Stimulated activated CD8-positive, alpha-beta memory T cell treated with anti-CD3 and anti-CD28 coated beads, Interleukin-12 subunit alpha, Interleukin-12 subunit beta, amount 100 ng/mL, for 1 hour (primary cell): ENCODE results near the gene AXL.

ENCODE experiments used
- DNase-seq: peaks from one replicate; pipeline ENCODE4 v3.0.0-alpha.2; 2020; ENCODE audit warnings: low read depth

The AXL gene

DNA sequence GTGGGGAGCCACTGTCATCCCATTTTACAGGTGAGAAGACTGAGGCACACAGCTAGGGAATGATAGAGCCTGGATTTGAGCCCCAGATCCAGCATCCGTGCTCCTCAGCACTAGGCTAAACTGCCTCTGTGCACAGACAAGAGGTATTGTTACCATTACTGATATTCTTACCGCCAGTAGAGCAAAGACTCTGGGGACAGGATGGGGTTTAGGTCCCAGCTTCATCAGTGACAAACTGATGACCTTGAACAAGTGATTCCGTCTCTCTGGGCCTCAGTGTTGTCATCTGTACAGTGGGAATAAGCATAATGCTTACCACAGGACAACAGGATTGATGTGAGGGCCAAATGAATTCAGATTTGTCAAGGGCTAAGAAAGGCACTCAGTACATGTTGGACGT lies 16.5 kb downstream of the AXL start:
- DNase-seq, result no peak

DNA sequence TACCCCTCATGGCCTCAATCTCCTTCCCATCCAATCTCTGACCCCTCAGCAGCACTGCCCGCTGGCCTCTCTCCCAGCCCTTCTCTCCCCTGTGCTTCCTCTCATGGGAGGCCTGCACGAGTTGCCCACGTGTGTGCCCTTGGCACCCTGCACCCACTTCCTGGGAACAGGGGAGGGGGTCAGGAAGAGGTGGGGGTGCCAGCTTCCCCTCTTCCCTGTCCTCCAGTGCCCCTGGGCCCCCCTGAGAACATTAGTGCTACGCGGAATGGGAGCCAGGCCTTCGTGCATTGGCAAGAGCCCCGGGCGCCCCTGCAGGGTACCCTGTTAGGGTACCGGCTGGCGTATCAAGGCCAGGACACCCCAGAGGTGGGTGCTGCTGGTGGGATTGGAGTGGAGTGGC lies 19.2 kb downstream of the AXL start:
- no peak for DNase-seq

DNA sequence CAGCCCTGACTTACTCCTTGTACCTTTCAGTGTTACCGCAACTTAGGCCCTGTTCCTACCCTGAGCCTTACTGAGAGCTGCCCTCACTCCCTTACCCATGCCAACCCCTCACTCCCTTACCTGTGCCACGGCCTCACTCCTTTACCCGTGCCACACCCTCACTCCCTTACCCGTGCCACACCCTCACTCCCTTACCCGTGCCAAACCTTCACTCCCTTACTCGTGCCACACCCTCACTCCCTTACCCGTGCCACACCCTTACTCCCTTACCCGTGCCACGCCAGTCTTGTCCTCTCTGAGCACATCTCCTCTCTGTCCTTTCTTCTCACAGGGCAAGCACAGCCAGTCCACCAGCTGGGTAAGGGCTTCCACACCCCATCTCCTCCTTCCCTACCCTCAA lies 20.3 kb downstream of the AXL start:
- DNase-seq, result no peak

DNA sequence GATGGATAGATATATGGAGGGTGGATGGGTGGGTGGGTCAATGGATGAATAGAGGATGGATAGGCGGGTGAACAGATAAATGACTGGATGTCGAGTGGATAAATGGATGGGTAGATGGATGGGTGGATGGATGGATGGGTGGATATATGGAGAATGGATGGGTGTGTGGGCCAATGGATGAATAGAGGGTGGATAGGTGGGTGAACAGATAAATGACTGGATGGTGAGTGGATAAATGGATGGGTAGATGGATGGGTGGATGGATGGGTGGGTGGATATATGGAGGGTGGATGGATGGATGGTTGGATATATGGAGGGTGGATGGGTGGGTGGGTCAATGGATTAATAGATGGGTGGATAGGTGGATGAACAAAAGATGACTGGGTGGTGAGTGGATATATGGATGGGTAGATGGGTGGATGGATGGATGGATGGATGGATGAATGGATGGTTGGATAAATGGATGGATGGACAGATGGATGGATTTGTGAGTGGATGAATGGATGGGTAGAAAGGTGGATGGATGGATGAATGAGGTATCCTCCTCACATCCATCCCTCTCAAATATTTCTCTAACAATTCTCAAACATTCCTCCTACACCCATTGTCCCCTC lies 21.0 kb downstream of the AXL start:
- DNase-seq, result no peak

DNA sequence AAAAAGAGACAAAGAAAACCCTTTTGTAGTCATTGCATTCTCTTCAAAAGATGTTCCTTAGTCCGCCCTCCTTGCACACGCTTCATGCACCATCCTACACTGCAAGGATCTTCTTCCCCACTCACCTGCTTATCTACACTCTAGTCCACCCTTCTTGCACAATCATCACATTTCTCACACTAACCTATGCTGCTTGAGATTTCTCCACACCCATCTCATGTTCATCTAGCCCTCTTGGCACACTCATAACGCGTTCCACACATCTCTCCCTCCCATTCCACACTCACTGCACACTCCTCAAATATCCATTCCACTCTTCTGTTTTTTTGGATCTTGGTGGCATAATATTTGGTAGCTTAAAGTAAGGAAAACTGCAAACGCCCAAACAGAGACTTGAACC lies 22.8 kb downstream of the AXL start:
- DNase-seq, result no peak

DNA sequence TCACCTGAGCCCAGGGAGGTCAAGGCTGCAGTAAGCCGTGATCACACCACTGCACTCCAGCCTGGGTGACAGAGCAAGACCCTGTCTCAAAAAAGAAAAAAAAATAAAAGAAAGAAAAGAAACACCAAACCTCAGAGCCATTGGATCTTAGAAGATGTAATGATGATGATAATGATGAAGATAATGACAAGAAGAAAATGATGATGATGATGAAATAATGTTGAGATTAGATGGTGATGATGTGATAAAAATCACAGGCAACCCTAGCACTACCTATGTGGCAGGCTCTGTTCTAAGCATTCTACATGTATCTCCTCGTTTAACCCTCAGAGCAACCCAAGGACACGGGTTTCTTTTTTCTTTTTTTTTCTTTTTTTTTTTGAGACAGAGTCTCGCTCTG lies 25.1 kb downstream of the AXL start:
- no peak for DNase-seq

DNA sequence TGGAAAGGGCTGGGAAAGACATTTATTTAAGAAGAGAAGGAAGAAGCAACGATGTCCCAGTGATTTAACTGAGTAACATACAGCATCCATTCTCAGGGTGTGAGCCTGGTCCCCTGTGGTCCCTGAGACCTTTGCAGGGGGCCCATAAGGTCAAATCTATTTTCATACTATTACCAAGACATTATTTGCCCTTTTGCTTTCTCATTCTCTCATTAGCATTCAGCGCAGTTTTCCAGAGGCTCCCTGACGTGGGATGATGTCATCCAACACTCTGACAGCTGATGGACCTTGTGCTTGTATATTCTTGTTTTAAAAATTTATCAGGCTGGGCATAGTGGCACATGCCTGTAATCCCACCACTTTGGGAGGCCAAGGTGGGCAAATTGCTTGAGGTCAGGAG lies 26.8 kb downstream of the AXL start:
- no peak for DNase-seq

DNA sequence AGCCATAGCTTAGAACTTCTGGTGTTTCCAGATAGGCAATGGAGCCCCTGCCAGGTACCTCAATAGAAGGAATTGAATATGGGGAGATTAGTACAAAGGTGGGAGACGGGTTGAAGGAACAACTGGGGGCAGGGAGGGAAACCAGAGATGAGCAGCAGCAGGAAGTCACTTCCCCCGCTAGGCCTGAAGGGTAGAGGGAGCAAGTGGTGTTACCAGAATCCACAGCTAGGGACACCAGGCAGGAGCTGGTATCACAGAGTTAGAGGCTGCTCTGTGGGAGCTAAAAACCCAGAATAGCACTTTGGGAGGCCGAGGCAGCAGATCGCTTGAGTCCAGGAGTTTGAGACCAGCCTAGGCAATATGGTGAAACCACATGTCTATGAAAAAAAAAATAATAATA lies 29.9 kb downstream of the AXL start:
- no peak for DNase-seq

DNA sequence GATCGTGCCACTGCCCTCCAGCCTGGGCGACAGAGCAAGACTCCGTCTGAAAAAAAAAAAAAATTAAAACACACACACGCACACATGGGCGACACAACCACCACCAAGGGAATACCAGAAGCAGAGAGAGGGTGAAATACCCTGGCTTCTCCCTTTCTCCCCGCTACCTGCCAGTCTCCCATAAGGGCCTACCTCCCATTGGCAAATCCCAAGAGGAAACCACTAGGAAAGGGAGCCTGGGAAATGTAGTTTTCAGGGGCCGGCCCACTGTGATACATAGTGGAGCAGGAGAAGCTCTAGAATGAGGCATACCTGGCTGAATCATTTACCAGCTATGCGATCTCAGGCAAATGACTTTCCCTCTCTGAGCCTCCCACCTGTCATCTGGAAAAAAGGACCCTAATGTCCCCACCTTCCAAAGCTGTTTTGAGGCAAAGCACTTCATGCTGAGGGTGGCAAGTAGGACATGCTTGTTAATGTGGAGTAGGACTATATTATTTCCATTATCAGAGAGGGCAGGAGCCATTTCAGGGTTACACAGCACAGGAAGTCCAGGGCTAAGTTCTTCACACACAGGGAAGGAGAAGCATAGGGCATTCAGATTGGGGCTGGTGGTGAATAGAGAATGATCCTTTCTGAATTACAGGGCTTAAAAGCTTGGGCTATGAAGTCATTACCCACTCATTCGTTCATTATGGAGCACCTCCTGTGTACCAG lies 30.8 kb downstream of the AXL start:
- DNase-seq, result no peak

DNA sequence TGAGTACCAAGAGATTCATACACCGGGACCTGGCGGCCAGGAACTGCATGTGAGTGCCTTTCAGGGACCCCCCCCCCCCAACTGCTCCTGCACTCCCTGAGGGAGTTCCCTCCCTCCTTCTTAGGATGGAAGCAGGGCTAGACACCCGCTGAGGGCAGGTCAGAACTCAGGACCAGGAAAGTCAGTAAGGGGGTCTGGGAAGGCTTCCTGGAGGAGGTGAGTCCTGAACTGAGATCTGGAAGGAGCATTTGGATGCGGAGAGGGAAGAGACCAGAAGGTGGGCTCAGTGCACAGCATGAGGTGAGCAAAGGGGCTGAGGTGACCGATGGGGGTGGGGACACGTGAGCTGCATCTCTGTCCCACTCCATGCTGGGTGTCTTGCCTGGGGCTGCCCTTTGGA lies 34.6 kb downstream of the AXL start:
- DNase-seq, result no peak

DNA sequence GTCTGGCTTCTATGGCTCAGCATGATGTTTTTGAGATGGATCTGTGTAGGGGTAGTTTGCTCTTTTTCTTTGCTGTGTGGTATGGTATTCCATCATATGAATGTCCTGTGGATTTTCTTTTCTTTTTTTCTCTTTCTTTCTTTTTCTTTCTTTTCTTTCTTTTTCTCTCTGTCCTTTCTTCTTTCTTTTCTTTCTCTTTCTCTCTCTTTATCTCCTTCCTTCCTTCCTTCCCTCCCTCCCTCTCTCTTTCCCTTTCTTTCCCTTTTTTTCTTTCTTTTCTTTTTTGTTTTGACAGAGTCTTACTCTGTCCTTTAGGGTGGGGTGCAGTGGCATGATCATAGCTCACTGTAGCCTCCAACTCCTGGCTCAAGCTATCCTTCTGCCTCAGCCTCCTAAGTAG lies 36.1 kb downstream of the AXL start:
- DNase-seq, result no peak

DNA sequence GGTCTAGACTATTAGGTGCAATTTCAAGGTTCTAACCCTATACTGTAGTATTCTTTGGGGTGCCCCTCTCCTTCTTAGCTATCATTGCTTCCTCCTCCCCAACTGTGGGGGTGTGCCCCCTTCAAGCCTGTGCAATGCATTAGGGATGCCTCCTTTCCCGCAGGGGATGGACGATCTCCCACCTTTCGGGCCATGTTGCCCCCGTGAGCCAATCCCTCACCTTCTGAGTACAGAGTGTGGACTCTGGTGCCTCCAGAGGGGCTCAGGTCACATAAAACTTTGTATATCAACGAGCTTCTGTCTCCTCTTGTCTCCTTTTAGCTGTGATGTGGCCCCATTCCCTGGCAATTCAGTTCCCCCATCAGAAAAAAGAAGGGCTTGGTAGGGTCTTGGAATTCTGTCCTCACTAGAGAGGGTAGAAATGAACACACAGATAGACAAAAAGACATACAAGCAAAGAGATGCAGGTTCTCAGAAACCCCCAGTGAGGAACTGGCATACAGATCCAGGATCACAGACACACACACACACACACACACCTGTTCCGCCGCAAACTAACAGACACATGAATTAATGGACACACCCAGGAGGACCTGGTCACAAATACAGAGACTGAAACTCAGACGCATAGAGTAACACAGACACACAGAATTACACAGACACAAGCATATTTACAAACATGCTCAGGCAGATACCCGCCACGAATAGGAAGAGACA lies 42.6 kb downstream of the AXL start:
- no peak for DNase-seq

DNA sequence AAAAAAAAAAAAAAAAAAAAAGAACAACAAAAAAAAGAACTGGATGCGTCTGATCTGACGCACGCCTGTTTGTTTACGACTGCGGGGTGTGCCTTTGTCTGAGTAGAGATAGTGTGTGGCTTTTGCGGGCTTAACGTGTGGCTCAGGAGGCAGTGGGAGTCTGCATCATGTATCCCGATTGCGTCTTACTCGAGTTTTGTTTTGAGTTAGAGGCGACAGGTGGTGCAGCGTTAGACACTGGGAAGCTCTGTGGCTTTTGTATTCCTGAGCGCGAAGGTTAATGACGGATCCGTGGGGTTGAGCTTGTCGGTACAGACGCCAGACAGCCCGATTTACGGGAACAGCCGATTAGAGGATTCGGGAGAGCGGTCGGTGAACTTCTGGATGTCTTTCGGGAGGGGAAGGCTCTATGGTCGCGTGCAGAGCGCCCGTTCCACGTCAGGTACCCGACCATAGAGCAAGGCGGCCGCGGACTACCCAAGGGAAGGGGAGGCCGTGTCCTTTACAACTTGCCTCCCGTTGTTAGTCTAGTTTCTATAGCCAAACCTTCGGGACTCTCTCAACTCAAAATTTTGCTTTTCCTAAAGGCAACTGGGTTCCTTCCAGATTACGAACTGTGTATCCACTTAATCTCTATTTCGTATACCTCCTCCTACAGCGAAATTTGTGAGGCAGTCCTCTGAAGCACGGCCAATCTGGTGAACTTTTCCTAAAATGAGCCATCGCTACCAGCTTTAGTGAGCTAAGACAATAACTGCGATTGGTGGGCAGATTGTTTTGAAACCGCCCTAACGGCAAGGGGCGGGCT lies 44.2 kb downstream of the AXL start:
- peak; percentile 69 for DNase-seq

DNA sequence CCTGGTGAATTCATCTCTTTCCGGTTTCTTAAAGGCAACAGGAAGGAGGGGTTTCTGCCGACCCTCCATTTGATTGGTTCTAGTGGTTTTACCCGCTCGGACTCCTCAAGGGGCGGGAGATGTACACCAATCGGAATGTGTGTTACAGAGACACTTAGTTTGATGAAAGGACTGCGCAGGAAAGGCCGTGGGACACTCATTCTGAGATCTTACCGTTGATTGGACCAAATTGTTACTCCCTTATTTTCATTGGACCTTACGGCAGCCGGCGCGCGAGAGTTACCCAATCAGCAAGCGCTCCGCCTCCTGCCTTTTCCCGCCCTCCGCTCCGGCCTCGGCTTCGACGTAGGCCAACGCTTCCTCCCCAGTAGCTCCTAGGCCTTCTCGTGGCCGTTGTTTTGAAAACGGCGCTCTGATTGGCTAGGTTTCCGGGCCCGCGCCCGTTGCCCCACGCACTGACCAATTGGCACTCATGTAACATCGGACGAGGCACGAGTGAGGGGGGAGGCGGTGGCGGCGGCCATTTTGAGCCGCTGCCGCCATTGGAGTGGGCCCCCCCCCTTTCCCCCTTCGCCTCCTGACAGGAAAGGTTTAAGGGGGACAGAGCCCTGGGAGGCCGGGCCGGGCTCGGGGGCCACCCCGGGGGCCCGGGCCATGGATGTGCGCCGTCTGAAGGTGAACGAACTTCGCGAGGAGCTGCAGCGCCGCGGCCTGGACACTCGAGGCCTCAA lies 45.0 kb downstream of the AXL start, which contains the start of gene HNRNPUL1:
Gene HNRNPUL1, plus strand, starts transcription at position 523 of the 731 bp plus-strand sequence. Its CDS starts 132 bp downstream, at position 655.
- DNase-seq, result peak; percentile 100

DNA sequence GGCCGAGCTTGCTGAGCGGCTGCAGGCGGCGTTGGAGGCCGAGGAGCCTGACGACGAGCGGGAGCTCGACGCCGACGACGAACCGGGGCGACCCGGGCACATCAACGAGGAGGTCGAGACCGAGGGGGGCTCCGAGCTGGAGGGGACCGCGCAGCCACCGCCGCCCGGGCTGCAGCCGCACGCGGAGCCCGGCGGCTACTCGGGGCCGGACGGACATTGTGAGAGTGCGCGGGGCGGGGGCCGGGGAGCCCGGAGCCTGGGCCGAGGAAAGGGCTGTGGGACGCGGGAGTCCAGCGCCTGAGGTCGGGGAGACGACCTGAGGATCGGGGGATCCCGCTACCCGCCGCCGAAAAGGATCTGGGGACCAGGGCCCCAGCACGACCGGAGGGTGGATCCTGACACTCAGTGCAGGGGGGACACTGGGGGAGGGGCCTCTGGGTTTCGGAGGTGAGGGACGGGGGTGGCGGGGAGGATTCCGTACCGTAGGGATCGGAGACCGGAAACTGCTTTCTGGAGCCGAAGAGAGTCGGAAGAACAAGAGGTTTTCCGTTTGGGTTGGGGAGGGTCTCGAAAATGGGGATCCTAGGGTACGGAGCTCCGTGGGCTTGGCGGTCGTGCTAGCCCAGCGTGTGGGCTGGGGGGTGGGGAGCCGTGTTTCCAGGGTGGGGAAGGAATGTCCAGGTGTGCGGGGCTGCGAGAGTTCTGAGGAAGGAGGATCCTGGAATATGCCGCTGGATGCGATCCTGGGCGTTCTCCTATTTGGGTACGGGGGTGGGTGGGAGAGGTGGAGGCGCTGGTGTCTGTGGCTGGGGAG lies 45.8 kb downstream of the AXL start:
- no peak for DNase-seq

DNA sequence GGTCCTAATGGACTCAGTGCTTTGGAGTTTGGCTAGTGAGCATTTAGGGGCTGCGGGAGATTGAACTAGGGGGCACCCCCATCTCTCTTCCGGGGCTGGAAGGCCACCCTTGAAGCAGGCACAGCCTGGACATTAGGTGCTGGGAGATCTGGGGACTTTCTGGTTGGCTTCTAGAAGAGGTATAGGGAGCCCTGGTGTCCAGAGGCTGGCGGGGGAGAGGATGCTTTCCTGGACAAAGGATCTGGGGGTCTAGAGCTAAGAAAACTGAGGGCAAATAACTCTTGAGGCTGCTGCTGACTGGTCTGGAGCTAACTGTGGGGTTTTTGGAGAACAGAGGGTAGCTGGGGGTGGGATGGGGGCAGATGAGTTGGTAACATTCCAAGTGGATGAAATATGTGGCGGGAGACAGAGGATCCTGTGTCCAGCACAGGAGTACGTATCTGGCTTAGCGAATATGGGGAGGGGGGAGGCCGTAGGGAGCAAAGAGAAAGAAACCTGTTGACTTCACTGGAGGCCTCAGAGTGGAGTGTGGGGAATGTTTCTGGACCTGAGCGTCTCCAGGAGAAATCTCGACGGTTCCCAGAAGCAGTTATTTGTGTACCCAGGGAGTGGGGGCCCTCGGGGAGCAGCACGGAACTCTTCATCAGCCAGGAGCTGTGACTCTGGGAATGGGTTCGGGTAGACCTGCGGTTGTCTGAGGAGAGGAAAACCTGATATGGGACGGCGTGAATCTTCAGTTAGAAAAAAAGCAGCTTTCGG lies 46.6 kb downstream of the AXL start:
- DNase-seq, result no peak

DNA sequence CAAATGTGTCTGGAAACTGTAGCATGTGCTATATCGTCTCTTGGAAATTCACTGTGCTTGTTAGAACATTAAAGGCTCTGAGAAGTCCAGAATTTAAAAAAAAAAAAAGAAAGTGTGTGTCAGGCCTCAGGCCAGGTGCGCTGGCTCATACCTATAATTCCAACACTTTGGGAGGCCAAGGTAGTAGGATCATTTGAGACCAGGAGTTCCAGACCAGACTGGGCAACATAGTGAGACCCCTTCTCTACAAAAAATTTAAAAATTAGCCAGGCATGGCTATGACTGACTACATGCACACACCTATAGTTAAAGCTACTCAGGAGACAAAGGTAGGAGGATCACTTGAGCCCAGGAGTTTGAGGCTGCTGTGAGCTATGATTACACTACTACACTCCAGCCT lies 50.0 kb downstream of the AXL start:
- DNase-seq, result no peak

DNA sequence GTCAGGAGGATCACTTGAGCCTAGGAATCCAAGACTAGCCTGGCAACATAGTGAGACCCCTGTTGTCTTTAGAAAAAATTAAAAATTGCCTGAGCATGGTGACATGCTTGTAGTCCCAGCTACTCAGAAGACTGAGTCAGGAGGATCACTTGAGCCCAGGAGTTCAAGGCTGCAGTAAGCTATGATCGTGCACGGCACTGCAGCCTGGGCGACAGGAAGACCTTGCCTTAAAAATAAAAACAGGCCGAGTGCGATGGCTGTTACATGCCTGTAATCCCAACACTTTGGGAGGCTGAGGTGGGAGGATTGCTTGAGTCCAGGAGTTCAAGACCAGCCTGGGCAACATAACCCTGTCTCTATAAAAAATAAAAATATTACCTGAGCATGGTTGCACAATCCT lies 50.5 kb downstream of the AXL start:
- no peak for DNase-seq

DNA sequence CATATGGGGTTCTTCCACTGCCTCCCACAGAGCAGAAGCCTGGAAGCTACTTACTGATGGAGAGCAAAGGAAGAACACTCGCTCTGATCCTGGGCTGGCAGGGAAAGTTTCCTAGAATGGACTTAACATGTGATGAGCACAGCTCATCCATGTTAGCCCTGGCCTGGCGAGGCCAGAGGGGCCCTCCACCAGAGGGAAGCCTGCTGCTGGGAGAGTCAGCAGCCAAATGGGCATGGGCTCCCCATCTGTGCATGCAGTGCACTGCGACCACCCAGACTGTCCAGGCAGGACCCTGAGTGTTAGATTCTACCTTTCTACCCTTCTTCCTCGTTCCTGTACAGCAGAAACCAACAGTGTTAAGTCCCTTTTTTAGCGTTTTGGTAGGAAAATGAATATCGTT lies 54.1 kb downstream of the AXL start:
- no peak for DNase-seq

DNA sequence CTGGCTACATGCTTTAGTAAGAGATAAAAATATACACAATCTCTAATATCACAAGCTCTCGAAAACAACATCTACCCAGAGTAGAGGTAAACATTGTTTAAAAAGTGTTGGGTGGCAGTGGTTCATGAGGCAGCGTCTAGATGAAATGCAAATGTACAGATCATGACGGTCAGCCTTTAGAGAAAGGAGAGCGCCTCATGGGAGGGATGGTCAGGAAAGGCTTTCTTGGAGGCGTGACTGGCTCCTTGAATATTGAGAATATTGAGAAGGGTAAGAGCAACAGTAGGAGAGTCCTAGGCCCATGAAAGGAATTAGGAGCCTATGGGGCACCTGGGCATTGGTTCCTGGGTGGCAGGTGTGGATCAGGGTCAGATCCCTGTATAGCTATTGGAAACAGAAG lies 55.8 kb downstream of the AXL start:
- DNase-seq, result no peak
